GM23338 (cell line): ENCODE data around the gene TMEM101. TPM values are rescaled to one million over a fixed set of nuclear protein-coding genes. Genes with fewer than 3 reads are reported as not detected.

Source experiments
- JUNB ChIP-seq: IDR thresholded peaks from one replicate; pipeline ENCODE4 v1.6.1; 2016; ENCODE audit warnings: antibody characterized with exemption; ENCODE audit not compliant: unreplicated experiment
- NANOG ChIP-seq: IDR thresholded peaks from 2 replicates; pipeline ENCODE4 v1.6.1; 2016; ENCODE audit warnings: antibody characterized with exemption, borderline replicate concordance
- polyA plus RNA-seq: library from polyadenylated mRNA; unstranded; fragments of >200 nt; fragmentation: Nextera tagmentation; extraction: Ambion mirVana; gene quantifications from 2 replicates; pipeline ENCODE4 v1.2.1, GENCODE V29; 2016
- total RNA-seq: library from RNA; depleted of rRNA; stranded (reverse); fragments of >200 nt; shearing (Covaris generic); gene quantifications from 2 replicates; pipeline ENCODE4 v1.2.3, GENCODE V29; 2014
- TF ChIP-seq, protein P1 (sequence below): fragments of 250-450 bp; sonication (Bioruptor Pico); IDR thresholded peaks from 2 replicates; pipeline ENCODE4 v1.5.0; 2020; ENCODE audit warnings: mild to moderate bottlenecking, moderate library complexity
- TF ChIP-seq, protein P2 (sequence below), 2 experiments: fragments of 200-600 bp in 1 of 2; sonication (generic) in 1 of 2; conservative IDR thresholded peaks; 2 replicates each; pipeline versions ENCODE4 v1.5.1 to v1.6.1; 2016 to 2017; ENCODE audit warnings: antibody characterized with exemption in 2 of 2, low read depth in 2 of 2, mild to moderate bottlenecking in 2 of 2, moderate library complexity in 1 of 2
- TF ChIP-seq, protein P3 (sequence below): IDR thresholded peaks from 2 replicates; pipeline ENCODE4 v1.6.1; 2016; ENCODE audit warnings: antibody characterized with exemption

The TMEM101 gene
- total and polyA plus RNA-seq, 2 experiments from 2014 or later = 15.9 to 31.6 TPM

DNA sequence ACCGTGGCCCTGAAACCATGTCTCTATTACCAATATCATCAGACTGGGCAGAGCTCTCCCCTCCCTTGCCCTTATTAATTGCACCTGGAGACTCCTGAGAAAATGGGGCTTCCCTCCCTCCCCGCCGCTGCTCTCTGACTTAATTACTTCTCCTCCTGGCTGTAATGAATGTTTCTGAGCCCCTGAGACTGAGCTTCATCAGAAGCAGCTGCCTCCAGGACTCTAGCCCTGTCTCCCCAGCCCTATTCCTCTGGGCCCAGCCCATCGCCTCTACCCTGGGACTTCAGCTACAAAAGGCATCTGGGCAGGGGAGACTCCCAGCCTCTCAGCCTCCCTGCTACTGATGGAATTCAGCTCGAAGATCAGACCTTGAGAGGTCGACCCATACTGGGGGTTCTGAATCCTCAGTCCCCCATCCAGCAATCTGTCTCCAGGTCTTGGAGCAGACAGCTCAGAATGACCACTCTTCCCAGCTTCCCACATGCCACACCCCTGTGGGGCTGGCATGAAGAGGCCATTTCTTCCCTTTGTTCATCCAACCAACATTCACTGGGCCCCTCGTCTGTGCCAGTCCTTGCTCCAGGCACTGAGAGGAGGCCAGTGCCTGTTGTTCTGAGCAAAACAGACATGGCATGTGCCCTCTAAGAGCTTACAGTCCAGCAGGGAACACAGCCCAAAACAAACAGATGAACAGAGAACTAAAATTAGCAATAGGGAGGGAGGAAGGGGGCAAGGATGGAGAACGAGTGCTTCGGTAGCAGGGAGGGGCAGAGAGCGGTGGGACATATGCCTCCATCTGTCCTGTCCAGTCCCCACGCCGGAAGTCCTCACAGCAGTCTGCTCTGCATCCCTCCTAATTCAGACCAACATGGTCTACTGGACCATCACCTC, 27.4 kb downstream of the TMEM101 start (continued):
- TF ChIP-seq, protein P1, sequence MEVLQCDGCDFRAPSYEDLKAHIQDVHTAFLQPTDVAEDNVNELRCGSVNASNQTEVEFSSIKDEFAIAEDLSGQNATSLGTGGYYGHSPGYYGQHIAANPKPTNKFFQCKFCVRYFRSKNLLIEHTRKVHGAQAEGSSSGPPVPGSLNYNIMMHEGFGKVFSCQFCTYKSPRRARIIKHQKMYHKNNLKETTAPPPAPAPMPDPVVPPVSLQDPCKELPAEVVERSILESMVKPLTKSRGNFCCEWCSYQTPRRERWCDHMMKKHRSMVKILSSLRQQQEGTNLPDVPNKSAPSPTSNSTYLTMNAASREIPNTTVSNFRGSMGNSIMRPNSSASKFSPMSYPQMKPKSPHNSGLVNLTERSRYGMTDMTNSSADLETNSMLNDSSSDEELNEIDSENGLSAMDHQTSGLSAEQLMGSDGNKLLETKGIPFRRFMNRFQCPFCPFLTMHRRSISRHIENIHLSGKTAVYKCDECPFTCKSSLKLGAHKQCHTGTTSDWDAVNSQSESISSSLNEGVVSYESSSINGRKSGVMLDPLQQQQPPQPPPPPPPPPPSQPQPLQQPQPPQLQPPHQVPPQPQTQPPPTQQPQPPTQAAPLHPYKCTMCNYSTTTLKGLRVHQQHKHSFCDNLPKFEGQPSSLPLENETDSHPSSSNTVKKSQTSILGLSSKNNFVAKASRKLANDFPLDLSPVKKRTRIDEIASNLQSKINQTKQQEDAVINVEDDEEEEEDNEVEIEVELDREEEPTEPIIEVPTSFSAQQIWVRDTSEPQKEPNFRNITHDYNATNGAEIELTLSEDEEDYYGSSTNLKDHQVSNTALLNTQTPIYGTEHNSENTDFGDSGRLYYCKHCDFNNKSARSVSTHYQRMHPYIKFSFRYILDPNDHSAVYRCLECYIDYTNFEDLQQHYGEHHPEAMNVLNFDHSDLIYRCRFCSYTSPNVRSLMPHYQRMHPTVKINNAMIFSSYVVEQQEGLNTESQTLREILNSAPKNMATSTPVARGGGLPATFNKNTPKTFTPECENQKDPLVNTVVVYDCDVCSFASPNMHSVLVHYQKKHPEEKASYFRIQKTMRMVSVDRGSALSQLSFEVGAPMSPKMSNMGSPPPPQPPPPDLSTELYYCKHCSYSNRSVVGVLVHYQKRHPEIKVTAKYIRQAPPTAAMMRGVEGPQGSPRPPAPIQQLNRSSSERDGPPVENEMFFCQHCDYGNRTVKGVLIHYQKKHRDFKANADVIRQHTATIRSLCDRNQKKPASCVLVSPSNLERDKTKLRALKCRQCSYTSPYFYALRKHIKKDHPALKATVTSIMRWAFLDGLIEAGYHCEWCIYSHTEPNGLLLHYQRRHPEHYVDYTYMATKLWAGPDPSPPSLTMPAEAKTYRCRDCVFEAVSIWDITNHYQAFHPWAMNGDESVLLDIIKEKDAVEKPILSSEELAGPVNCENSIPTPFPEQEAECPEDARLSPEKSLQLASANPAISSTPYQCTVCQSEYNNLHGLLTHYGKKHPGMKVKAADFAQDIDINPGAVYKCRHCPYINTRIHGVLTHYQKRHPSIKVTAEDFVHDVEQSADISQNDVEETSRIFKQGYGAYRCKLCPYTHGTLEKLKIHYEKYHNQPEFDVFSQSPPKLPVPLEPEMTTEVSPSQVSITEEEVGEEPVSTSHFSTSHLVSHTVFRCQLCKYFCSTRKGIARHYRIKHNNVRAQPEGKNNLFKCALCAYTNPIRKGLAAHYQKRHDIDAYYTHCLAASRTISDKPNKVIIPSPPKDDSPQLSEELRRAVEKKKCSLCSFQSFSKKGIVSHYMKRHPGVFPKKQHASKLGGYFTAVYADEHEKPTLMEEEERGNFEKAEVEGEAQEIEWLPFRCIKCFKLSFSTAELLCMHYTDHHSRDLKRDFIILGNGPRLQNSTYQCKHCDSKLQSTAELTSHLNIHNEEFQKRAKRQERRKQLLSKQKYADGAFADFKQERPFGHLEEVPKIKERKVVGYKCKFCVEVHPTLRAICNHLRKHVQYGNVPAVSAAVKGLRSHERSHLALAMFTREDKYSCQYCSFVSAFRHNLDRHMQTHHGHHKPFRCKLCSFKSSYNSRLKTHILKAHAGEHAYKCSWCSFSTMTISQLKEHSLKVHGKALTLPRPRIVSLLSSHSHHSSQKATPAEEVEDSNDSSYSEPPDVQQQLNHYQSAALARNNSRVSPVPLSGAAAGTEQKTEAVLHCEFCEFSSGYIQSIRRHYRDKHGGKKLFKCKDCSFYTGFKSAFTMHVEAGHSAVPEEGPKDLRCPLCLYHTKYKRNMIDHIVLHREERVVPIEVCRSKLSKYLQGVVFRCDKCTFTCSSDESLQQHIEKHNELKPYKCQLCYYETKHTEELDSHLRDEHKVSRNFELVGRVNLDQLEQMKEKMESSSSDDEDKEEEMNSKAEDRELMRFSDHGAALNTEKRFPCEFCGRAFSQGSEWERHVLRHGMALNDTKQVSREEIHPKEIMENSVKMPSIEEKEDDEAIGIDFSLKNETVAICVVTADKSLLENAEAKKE (CRISPR knock-in tag) = no peak
- TF ChIP-seq, protein P2, sequence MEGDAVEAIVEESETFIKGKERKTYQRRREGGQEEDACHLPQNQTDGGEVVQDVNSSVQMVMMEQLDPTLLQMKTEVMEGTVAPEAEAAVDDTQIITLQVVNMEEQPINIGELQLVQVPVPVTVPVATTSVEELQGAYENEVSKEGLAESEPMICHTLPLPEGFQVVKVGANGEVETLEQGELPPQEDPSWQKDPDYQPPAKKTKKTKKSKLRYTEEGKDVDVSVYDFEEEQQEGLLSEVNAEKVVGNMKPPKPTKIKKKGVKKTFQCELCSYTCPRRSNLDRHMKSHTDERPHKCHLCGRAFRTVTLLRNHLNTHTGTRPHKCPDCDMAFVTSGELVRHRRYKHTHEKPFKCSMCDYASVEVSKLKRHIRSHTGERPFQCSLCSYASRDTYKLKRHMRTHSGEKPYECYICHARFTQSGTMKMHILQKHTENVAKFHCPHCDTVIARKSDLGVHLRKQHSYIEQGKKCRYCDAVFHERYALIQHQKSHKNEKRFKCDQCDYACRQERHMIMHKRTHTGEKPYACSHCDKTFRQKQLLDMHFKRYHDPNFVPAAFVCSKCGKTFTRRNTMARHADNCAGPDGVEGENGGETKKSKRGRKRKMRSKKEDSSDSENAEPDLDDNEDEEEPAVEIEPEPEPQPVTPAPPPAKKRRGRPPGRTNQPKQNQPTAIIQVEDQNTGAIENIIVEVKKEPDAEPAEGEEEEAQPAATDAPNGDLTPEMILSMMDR (conservative IDR thresholded peaks at IDR 0.05; ENCODE audit: low read depth in 2 of 2) = no peak
- TF ChIP-seq JUNB (no peak), NANOG (no peak)
- TF ChIP-seq, protein P3, sequence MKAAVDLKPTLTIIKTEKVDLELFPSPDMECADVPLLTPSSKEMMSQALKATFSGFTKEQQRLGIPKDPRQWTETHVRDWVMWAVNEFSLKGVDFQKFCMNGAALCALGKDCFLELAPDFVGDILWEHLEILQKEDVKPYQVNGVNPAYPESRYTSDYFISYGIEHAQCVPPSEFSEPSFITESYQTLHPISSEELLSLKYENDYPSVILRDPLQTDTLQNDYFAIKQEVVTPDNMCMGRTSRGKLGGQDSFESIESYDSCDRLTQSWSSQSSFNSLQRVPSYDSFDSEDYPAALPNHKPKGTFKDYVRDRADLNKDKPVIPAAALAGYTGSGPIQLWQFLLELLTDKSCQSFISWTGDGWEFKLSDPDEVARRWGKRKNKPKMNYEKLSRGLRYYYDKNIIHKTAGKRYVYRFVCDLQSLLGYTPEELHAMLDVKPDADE = no peak
